Neural cell (in vitro differentiated cells): Measurements from ENCODE around the gene CCDC182. TPM values are rescaled to one million over a fixed set of nuclear protein-coding genes. Genes with fewer than 3 reads are reported as not detected.

Source experiments
- H2AFZ ChIP-seq: fragments of 200-600, 300-800 bp; sonication (generic), shearing (Covaris generic); 2 replicates; pipeline ENCODE4 v1.6.0; 2014; ENCODE audit warnings: low read depth, mild to moderate bottlenecking, antibody characterized with exemption, low read length, moderate library complexity
- H3F3A ChIP-seq: fragments of 200-600 bp; shearing (Covaris generic); 2 replicates; pipeline ENCODE4 v1.6.1; 2016; ENCODE audit warnings: mild to moderate bottlenecking, moderate library complexity, mixed read lengths, antibody characterized with exemption, low read length; ENCODE audit not compliant: insufficient read depth, poor library complexity, severe bottlenecking
- H3K27ac ChIP-seq: fragments of 200-600, 300-800 bp; sonication (generic), shearing (Covaris generic); 2 replicates; pipeline ENCODE4 v1.5.1; 2014; ENCODE audit warnings: mild to moderate bottlenecking, low read length, moderate library complexity
- H3K27me3 ChIP-seq: fragments of 300-800, 200-600 bp; sonication (generic), shearing (Covaris generic); 2 replicates; pipeline ENCODE4 v1.6.0; 2014; ENCODE audit warnings: mild to moderate bottlenecking, low read depth, low read length, moderate library complexity; ENCODE audit not compliant: insufficient read depth
- H3K36me3 ChIP-seq: fragments of 300-800, 200-600 bp; sonication (generic), shearing (Covaris generic); 2 replicates; pipeline ENCODE4 v1.5.1; 2014; ENCODE audit warnings: mild to moderate bottlenecking, antibody characterized with exemption, low read length, moderate library complexity; ENCODE audit not compliant: insufficient read depth
- H3K4me2 ChIP-seq: fragments of 300-800, 200-600 bp; sonication (generic), shearing (Covaris generic); 2 replicates; pipeline ENCODE4 v1.6.0; 2014; ENCODE audit warnings: mild to moderate bottlenecking, low read length
- H3K4me3 ChIP-seq: fragments of 300-800, 200-600 bp; sonication (generic), shearing (Covaris generic); 2 replicates; pipeline ENCODE4 v1.5.1; 2014; ENCODE audit warnings: mild to moderate bottlenecking, low read length, moderate library complexity
- H3K79me2 ChIP-seq: fragments of 200-600 bp; shearing (Covaris generic); replicated peaks from 2 replicates; pipeline ENCODE4 v1.6.0; 2014; ENCODE audit warnings: mild to moderate bottlenecking, low read length, moderate library complexity; ENCODE audit not compliant: insufficient read depth
- H3K9ac ChIP-seq: fragments of 300-800, 200-600 bp; sonication (generic), shearing (Covaris generic); 2 replicates; pipeline ENCODE4 v1.6.1; 2016; ENCODE audit warnings: mild to moderate bottlenecking, low read length, mixed read lengths
- H3K9me2 ChIP-seq: fragments of 200-600 bp; shearing (Covaris generic); 2 replicates; pipeline ENCODE4 v1.6.1; 2016; ENCODE audit warnings: mild to moderate bottlenecking, low read length, mixed read lengths; ENCODE audit not compliant: insufficient read depth
- H3K9me3 ChIP-seq: fragments of 200-600, 300-800 bp; sonication (generic), shearing (Covaris generic); 2 replicates; pipeline ENCODE4 v1.6.1; 2016; ENCODE audit warnings: mild to moderate bottlenecking, mixed run types, low read length, moderate library complexity, mixed read lengths
- H4K20me1 ChIP-seq: fragments of 200-600 bp; shearing (Covaris generic); 2 replicates; pipeline ENCODE4 v1.6.1; 2016; ENCODE audit warnings: mild to moderate bottlenecking, mixed run types; ENCODE audit not compliant: insufficient read depth
- EP300 ChIP-seq: fragments of 450-650 bp; conservative IDR thresholded peaks from 2 replicates; pipeline ENCODE4 v1.6.1; 2014; ENCODE audit warnings: antibody characterized with exemption, mild to moderate bottlenecking, moderate library complexity; ENCODE audit not compliant: poor library complexity, severe bottlenecking
- EZH2 ChIP-seq: fragments of 200-600, 300-800 bp; shearing (Covaris generic), sonication (generic); IDR thresholded peaks from 2 replicates; pipeline ENCODE4 v1.6.1; 2014; ENCODE audit warnings: antibody characterized with exemption, low read length, borderline replicate concordance, mild to moderate bottlenecking; ENCODE audit not compliant: insufficient read depth, poor library complexity, severe bottlenecking
- MXI1 ChIP-seq: fragments of 450-650 bp; conservative IDR thresholded peaks from 2 replicates; pipeline ENCODE4 v1.6.1; 2014; ENCODE audit warnings: antibody characterized with exemption, mild to moderate bottlenecking; ENCODE audit not compliant: poor library complexity, severe bottlenecking
- POLR2AphosphoS5 ChIP-seq: IDR thresholded peaks from 2 replicates; pipeline ENCODE4 v1.6.1; 2012
- RAD21 ChIP-seq: fragments of 450-650 bp; conservative IDR thresholded peaks from 2 replicates; pipeline ENCODE4 v1.6.1; 2014; ENCODE audit warnings: antibody characterized with exemption, mild to moderate bottlenecking, moderate library complexity
- SMC3 ChIP-seq: fragments of 450-650 bp; conservative IDR thresholded peaks from 2 replicates; pipeline ENCODE4 v1.6.1; 2014; ENCODE audit warnings: antibody characterized with exemption, mild to moderate bottlenecking, moderate library complexity; ENCODE audit not compliant: poor library complexity
- TAF1 ChIP-seq: IDR thresholded peaks from 2 replicates; pipeline ENCODE4 v1.6.1; 2012; ENCODE audit warnings: low read depth
- polyA plus RNA-seq: library from polyadenylated mRNA; depleted of rRNA; stranded (reverse); fragments of >200 nt; gene quantifications from 2 replicates; pipeline ENCODE4 v1.2.3, GENCODE V29; 2014
- TF ChIP-seq, protein P1 (sequence below): fragments of 450-650 bp; IDR thresholded peaks from 2 replicates; pipeline ENCODE4 v1.5.1; 2014; ENCODE audit warnings: antibody characterized with exemption, mild to moderate bottlenecking, moderate library complexity; ENCODE audit not compliant: poor library complexity, severe bottlenecking
- TF ChIP-seq, protein P2 (sequence below): IDR thresholded peaks from 2 replicates; pipeline ENCODE4 v1.6.1; 2012; ENCODE audit warnings: borderline replicate concordance

CCDC182 gene
- polyA plus RNA-seq, 1 donor from 2014 or later: not detected

DNA sequence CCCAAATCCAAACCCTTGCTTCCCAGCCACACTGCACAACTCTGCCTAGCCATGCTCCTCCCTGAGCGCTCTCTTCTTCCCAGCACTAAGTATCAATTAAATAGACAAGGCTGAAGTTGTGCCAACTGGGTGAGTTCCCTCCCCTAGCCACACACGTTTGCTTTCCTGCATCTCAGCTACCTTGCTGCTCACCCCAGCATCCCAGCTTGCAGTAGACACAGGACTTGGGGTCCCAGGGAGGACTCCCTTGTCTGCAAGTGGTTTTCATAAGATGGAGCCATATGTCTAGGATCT is 4.9 kb downstream of the CCDC182 start:
- Histone ChIP-seq H3K36me3 (no peaks in the 10 kb centered on the region), H3K4me3 (no peak overlapping the region), H3K79me2 (no peaks in the 10 kb centered on the region), H3K9me3 (no peaks in the 10 kb centered on the region), H3K9ac (no peak overlapping the region), H2AFZ (no peak overlapping the region), H3K27ac (no peak overlapping the region), H4K20me1 (no peaks in the 10 kb centered on the region), H3K9me2 (no peaks in the 10 kb centered on the region), H3K4me2 (no peak overlapping the region), H3K27me3 (no peaks in the 10 kb centered on the region), H3F3A (no peaks in the 10 kb centered on the region)
- TF ChIP-seq POLR2AphosphoS5: no peak
- TF ChIP-seq MXI1: no peak
- TF ChIP-seq, protein P1, sequence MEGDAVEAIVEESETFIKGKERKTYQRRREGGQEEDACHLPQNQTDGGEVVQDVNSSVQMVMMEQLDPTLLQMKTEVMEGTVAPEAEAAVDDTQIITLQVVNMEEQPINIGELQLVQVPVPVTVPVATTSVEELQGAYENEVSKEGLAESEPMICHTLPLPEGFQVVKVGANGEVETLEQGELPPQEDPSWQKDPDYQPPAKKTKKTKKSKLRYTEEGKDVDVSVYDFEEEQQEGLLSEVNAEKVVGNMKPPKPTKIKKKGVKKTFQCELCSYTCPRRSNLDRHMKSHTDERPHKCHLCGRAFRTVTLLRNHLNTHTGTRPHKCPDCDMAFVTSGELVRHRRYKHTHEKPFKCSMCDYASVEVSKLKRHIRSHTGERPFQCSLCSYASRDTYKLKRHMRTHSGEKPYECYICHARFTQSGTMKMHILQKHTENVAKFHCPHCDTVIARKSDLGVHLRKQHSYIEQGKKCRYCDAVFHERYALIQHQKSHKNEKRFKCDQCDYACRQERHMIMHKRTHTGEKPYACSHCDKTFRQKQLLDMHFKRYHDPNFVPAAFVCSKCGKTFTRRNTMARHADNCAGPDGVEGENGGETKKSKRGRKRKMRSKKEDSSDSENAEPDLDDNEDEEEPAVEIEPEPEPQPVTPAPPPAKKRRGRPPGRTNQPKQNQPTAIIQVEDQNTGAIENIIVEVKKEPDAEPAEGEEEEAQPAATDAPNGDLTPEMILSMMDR: no peak
- TF ChIP-seq, protein P2, sequence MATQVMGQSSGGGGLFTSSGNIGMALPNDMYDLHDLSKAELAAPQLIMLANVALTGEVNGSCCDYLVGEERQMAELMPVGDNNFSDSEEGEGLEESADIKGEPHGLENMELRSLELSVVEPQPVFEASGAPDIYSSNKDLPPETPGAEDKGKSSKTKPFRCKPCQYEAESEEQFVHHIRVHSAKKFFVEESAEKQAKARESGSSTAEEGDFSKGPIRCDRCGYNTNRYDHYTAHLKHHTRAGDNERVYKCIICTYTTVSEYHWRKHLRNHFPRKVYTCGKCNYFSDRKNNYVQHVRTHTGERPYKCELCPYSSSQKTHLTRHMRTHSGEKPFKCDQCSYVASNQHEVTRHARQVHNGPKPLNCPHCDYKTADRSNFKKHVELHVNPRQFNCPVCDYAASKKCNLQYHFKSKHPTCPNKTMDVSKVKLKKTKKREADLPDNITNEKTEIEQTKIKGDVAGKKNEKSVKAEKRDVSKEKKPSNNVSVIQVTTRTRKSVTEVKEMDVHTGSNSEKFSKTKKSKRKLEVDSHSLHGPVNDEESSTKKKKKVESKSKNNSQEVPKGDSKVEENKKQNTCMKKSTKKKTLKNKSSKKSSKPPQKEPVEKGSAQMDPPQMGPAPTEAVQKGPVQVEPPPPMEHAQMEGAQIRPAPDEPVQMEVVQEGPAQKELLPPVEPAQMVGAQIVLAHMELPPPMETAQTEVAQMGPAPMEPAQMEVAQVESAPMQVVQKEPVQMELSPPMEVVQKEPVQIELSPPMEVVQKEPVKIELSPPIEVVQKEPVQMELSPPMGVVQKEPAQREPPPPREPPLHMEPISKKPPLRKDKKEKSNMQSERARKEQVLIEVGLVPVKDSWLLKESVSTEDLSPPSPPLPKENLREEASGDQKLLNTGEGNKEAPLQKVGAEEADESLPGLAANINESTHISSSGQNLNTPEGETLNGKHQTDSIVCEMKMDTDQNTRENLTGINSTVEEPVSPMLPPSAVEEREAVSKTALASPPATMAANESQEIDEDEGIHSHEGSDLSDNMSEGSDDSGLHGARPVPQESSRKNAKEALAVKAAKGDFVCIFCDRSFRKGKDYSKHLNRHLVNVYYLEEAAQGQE: no peak

DNA sequence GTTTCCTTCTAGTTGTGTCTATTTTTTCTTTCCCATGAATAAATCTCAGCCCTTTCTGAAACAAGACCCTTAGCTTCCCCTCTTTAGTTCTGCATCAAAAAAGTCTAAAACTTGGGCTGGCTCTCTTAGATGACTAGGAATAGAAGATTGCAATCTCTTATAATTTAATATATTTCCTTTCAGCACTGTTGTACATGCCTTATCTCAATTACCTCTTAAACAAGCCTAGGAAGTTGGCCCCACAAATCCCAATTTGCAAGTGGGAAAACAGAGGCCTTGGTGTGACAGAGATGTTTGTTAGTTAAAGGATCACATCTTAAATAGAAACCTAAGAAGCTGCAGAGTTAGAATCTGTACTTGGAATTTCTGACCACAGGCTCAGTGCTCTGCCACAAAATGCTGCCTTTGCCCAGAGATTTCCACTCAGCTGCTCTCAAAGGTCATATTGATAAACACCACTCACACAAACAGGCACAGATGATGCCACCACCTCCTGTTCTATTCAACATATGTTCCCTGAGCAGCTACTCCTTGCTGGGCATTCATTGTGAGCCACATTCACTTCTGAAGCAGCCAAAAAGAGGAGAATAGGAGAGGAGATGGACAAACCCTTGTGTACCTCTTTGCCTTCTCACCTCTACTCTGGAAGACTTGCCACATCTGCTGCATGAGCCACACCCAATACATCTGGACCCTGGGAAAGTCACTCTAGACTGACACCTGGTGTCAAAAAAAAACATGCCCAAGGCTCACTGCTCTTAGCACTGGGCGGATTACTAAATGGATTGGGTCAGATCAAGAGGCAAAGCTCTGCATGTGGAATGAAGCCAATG is 5.5 kb downstream of the CCDC182 start:
- no peaks in the 10 kb centered on the region for H3F3A ChIP-seq
- H3K27me3 ChIP-seq: no peaks in the 10 kb centered on the region
- no peak overlapping the region for H3K4me3 ChIP-seq
- no peak overlapping the region for H3K4me2 ChIP-seq
- TF ChIP-seq EP300 (no peak), POLR2AphosphoS5 (no peak), MXI1 (no peak), RAD21 (peak; percentile 46), SMC3 (peak; percentile 63), EZH2 (no peak), TAF1 (no peak)
- TF ChIP-seq, protein P1: peak; percentile 53
- TF ChIP-seq, protein P2: no peak
- H3K9ac ChIP-seq: no peak overlapping the region
- H3K27ac ChIP-seq: no peak overlapping the region
- no peaks in the 10 kb centered on the region for H3K9me2 ChIP-seq
- no peaks in the 10 kb centered on the region for H3K9me3 ChIP-seq
- no peaks in the 10 kb centered on the region for H4K20me1 ChIP-seq
- no peak overlapping the region for H2AFZ ChIP-seq
- no peaks in the 10 kb centered on the region for H3K79me2 ChIP-seq
- no peaks in the 10 kb centered on the region for H3K36me3 ChIP-seq
